Effector CD4-positive, alpha-beta T cell (primary cell): ENCODE data around the gene NDUFAF3.

Source experiments
- DNase-seq: peaks from one replicate; pipeline ENCODE4 v3.0.0-alpha.2; 2020

The NDUFAF3 gene

GRCh38 chr3:49019941-49020329 lies 2.0 kb upstream of the NDUFAF3 start:
- DNase-seq: no peak

- no peak for DNase-seq
Observed at GRCh38 chr3:49020330-49021212, 1.4 kb upstream of the NDUFAF3 start.

GRCh38 chr3:49021213-49021812 lies 608 bp upstream of the NDUFAF3 start:
- peak; percentile 98 for DNase-seq

- no peak for DNase-seq
Observed at GRCh38 chr3:49022688-49023171, 809 bp downstream of the NDUFAF3 start.

GRCh38 chr3:49023775-49024174 lies 1.9 kb downstream of the NDUFAF3 start:
- no peak for DNase-seq

GRCh38 chr3:49024449-49024848 lies 2.5 kb downstream of the NDUFAF3 start:
- no peak for DNase-seq

- DNase-seq: no peak
Observed at GRCh38 chr3:49025005-49025792, 3.3 kb downstream of the NDUFAF3 start.

GRCh38 chr3:49025793-49026520 lies 4.0 kb downstream of the NDUFAF3 start:
- no peak for DNase-seq

GRCh38 chr3:49026536-49026935 lies 4.6 kb downstream of the NDUFAF3 start:
- DNase-seq: no peak

GRCh38 chr3:49027634-49028033 lies 5.7 kb downstream of the NDUFAF3 start:
- DNase-seq: no peak

GRCh38 chr3:49028298-49028672 lies 6.4 kb downstream of the NDUFAF3 start:
- no peak for DNase-seq

GRCh38 chr3:49028673-49029562 lies 7.0 kb downstream of the NDUFAF3 start, which contains the start of gene IMPDH2:
IMPDH2 (minus strand) TSS chr3:49029398; CDS start chr3:49029350, 48 bp downstream.
- peak; percentile 90 for DNase-seq

- DNase-seq: no peak
Observed at GRCh38 chr3:49029563-49029884, 7.6 kb downstream of the NDUFAF3 start.

GRCh38 chr3:49030321-49030720 lies 8.4 kb downstream of the NDUFAF3 start:
- no peak for DNase-seq

- no peak for DNase-seq
Observed at GRCh38 chr3:49032646-49033304, 10.9 kb downstream of the NDUFAF3 start.

GRCh38 chr3:49034650-49035049 lies 12.7 kb downstream of the NDUFAF3 start:
- DNase-seq: no peak

- no peak for DNase-seq
Observed at GRCh38 chr3:49035281-49035680, 13.4 kb downstream of the NDUFAF3 start.

- no peak for DNase-seq
Observed at GRCh38 chr3:49053543-49053942, 31.6 kb downstream of the NDUFAF3 start.

GRCh38 chr3:49054344-49054862 lies 32.5 kb downstream of the NDUFAF3 start:
- no peak for DNase-seq

GRCh38 chr3:49057268-49057667 lies 35.3 kb downstream of the NDUFAF3 start:
- DNase-seq: no peak

GRCh38 chr3:49058011-49058410 lies 36.1 kb downstream of the NDUFAF3 start:
- DNase-seq: no peak
